Breast epithelium (tissue), 3 donors: ENCODE data around the gene LRRC8A.

ENCODE experiments used
- CTCF ChIP-seq, 3 donors: fragments of 450-650 bp; IDR thresholded peaks; one replicate each; pipeline ENCODE4 v1.5.1; 2016 to 2017; ENCODE audit warnings: antibody characterized with exemption in 3 of 3, mild to moderate bottlenecking in 3 of 3, moderate library complexity in 3 of 3
- POLR2A ChIP-seq: fragments of 450-650 bp; IDR thresholded peaks from one replicate; pipeline ENCODE4 v1.6.1; 2016; ENCODE audit warnings: antibody characterized with exemption, mild to moderate bottlenecking, moderate library complexity
- POLR2AphosphoS5 ChIP-seq, 3 donors: sonication (generic); formaldehyde crosslinking; IDR thresholded peaks; one replicate each; pipeline ENCODE4 v1.6.1; 2017; ENCODE audit warnings: antibody characterized with exemption in 3 of 3

GRCh38 chr9:128836509-128837145 is 45.3 kb upstream of the LRRC8A start:
- TF ChIP-seq CTCF (IDR thresholded peaks at IDR 0.05) (no peak), POLR2AphosphoS5 (IDR thresholded peaks at IDR 0.05) (no peak), POLR2A (no peak)
